ENCODE data around the gene FBXL16.
A peak's percentile ranks its signal among the peaks of the same experiment; 100 is the strongest.

FBXL16 gene

GRCh38 chr16:734981-735881 lies 29.6 kb upstream of the FBXL16 start:
- peak; percentile 1 for DNase-seq

GRCh38 chr16:734208-734980 lies 28.8 kb upstream of the FBXL16 start:
- DNase-seq = no peak

- DNase-seq = peak; percentile 1
Observed at GRCh38 chr16:733382-734207, 28.0 kb upstream of the FBXL16 start.

GRCh38 chr16:732936-733335 lies 27.3 kb upstream of the FBXL16 start:
- no peak for DNase-seq

- DNase-seq = no peak
Observed at GRCh38 chr16:732332-732731, 26.7 kb upstream of the FBXL16 start.

GRCh38 chr16:730666-731509 lies 25.3 kb upstream of the FBXL16 start:
- DNase-seq = no peak

GRCh38 chr16:729768-730665 lies 24.4 kb upstream of the FBXL16 start:
- DNase-seq = no peak

- DNase-seq = no peak
Observed at GRCh38 chr16:728890-729744, 23.5 kb upstream of the FBXL16 start.

- DNase-seq = peak; percentile 50
Observed at GRCh38 chr16:728131-728889, 22.7 kb upstream of the FBXL16 start.

GRCh38 chr16:727291-727977 lies 21.8 kb upstream of the FBXL16 start:
- DNase-seq = no peak

GRCh38 chr16:726438-727290 lies 21.1 kb upstream of the FBXL16 start, which contains the start of the genes CCDC78 and HAGHL:
TSS of gene CCDC78 (minus strand) at chr16:726443. CDS start at chr16:726367, 76 bp downstream.
TSS of gene HAGHL (plus strand) at chr16:727106. CDS start at chr16:727510, 404 bp downstream.
- peak; percentile 34 for DNase-seq

GRCh38 chr16:726188-726437 lies 20.5 kb upstream of the FBXL16 start:
- no peak for DNase-seq

- DNase-seq = no peak
Observed at GRCh38 chr16:725463-726187, 20.0 kb upstream of the FBXL16 start.

GRCh38 chr16:725041-725376 lies 19.4 kb upstream of the FBXL16 start:
- DNase-seq = no peak

GRCh38 chr16:724188-725040 lies 18.8 kb upstream of the FBXL16 start:
- no peak for DNase-seq

- no peak for DNase-seq
Observed at GRCh38 chr16:723695-724094, 18.1 kb upstream of the FBXL16 start.
